K562 (cell line): ENCODE measurements around the gene ECT2. TPM values are rescaled to one million over a fixed set of nuclear protein-coding genes. Genes with fewer than 3 reads are reported as not detected.

Source experiments
- BCOR ChIP-seq: fragments of 450-650 bp; IDR thresholded peaks from 2 replicates; pipeline ENCODE4 v1.6.1; 2016
- BRD9 ChIP-seq: fragments of 450-650 bp; IDR thresholded peaks from 2 replicates; pipeline ENCODE4 v1.6.1; 2018; ENCODE audit warnings: low read depth; ENCODE audit not compliant: partially characterized antibody
- CBFA2T3 ChIP-seq: fragments of 450-650 bp; IDR thresholded peaks from 2 replicates; pipeline ENCODE4 v1.6.1; 2017
- CBX3 ChIP-seq, 2 experiments: IDR thresholded peaks; 1 replicate in 1 of 2; 2 replicates in 1 of 2; pipeline ENCODE4 v1.6.1; 2012; ENCODE audit warnings: inconsistent platforms in 2 of 2, low read length in 2 of 2, borderline replicate concordance in 1 of 2, control low read depth in 1 of 2
- CBX5 ChIP-seq: IDR thresholded peaks from 2 replicates; pipeline ENCODE4 v1.6.1; 2014; ENCODE audit warnings: low read depth, borderline replicate concordance
- CREB1 ChIP-seq, 2 experiments: sonication (generic) in 1 of 2; formaldehyde crosslinking in 1 of 2; IDR thresholded peaks; 2 replicates each; pipeline versions ENCODE4 v1.6.1 to v1.8.0; 2012 to 2022; ENCODE audit warnings: inconsistent platforms in 1 of 2, mild to moderate bottlenecking in 1 of 2, missing genetic modification reagents in 1 of 2, moderate library complexity in 1 of 2
- HDAC2 ChIP-seq: fragments of 450-650 bp; IDR thresholded peaks from 2 replicates; pipeline ENCODE4 v1.6.1; 2016; ENCODE audit warnings: mild to moderate bottlenecking
- HOMEZ ChIP-seq: fragments of 250-450 bp; sonication (Bioruptor Pico); IDR thresholded peaks from 2 replicates; pipeline ENCODE4 v1.4.0; 2020; ENCODE audit warnings: mild to moderate bottlenecking, moderate library complexity
- KLF10 ChIP-seq: fragments of 250-450 bp; sonication (Bioruptor Pico); IDR thresholded peaks from 2 replicates; pipeline ENCODE4 v1.6.1; 2021; ENCODE audit warnings: matching md5 sums
- POLR2AphosphoS2 ChIP-seq: IDR thresholded peaks from 2 replicates; pipeline ENCODE4 v1.6.1; 2012; ENCODE audit warnings: low read length, improper control_type of control experiment
- POLR2AphosphoS5 ChIP-seq: IDR thresholded peaks from 2 replicates; pipeline ENCODE4 v1.6.1; 2011; ENCODE audit warnings: mild to moderate bottlenecking, low read depth, low read length, moderate library complexity; ENCODE audit not compliant: control insufficient read depth, insufficient read depth
- PPARD ChIP-seq: fragments of 250-450 bp; sonication (Bioruptor Pico); IDR thresholded peaks from 2 replicates; pipeline ENCODE4 v1.8.0; 2022; ENCODE audit warnings: inconsistent platforms, mild to moderate bottlenecking, moderate library complexity
- SIX5 ChIP-seq, 2 experiments: IDR thresholded peaks; 2 replicates each; pipeline ENCODE4 v1.6.1; 2011; ENCODE audit warnings: low read length in 2 of 2, borderline replicate concordance in 1 of 2, low read depth in 1 of 2, mild to moderate bottlenecking in 1 of 2, moderate library complexity in 1 of 2; ENCODE audit not compliant: insufficient read depth in 1 of 2
- STAG1 ChIP-seq: sonication (generic); formaldehyde crosslinking; IDR thresholded peaks from 2 replicates; pipeline ENCODE4 v1.5.0; 2020; ENCODE audit warnings: missing genetic modification reagents, borderline replicate concordance
- TAF9B ChIP-seq: fragments of 450-650 bp; IDR thresholded peaks from 2 replicates; pipeline ENCODE4 v1.6.1; 2018; ENCODE audit warnings: mild to moderate bottlenecking; ENCODE audit not compliant: partially characterized antibody
- ZBTB9 ChIP-seq: fragments of 450-650 bp; formaldehyde crosslinking; IDR thresholded peaks from 2 replicates; pipeline ENCODE4 v1.4.0; 2020; ENCODE audit warnings: mild to moderate bottlenecking, moderate library complexity
- ZFP1 ChIP-seq: fragments of 450-650 bp; formaldehyde crosslinking; IDR thresholded peaks from 2 replicates; pipeline ENCODE4 v1.4.0; 2020; ENCODE audit warnings: mild to moderate bottlenecking, mixed read lengths
- polyA plus RNA-seq, 8 experiments: library from polyadenylated mRNA; depleted of rRNA in 4 of 8; stranded (reverse) in 5 of 8; unstranded in 3 of 8; fragments of >200 nt; fragmentation: Nextera tagmentation in 2 of 8; fragmentation: Illumina TruSeq in 1 of 8; extraction: Ambion mirVana in 2 of 8; extraction: Trizol in 1 of 8; gene quantifications; 2 replicates each; pipeline versions ENCODE4 v1.2.1 to v1.2.3, GENCODE V29; 2011 to 2014; ENCODE audit warnings: inconsistent platforms in 1 of 8, missing spikeins in 1 of 8
- total RNA-seq, 7 experiments: library from RNA; depleted of rRNA in 6 of 7; stranded (reverse); fragments of >200 nt in 6 of 7; fragmentation: Illumina TruSeq in 2 of 7; extraction: Trizol in 2 of 7; gene quantifications; 2 replicates each; pipeline versions ENCODE4 v1.2.1 to v1.2.3, GENCODE V29; 2011 to 2021; ENCODE audit warnings: low replicate concordance in 1 of 7
- TF ChIP-seq, protein P1 (sequence below): fragments of 250-450 bp; sonication (Bioruptor Pico); IDR thresholded peaks from 2 replicates; pipeline ENCODE4 v1.8.0; 2021; ENCODE audit warnings: mild to moderate bottlenecking, moderate library complexity
- TF ChIP-seq, protein P2 (sequence below), 2 experiments: fragments of 250-450 bp in 1 of 2; fragments of 450-650 bp in 1 of 2; sonication (Bioruptor Pico) in 1 of 2; IDR thresholded peaks; 2 replicates each; pipeline versions ENCODE4 v1.6.1 to v1.8.0; 2016 to 2021; ENCODE audit warnings: mild to moderate bottlenecking in 2 of 2, moderate library complexity in 2 of 2, missing compliant biosample characterization in 1 of 2, missing genetic modification characterization in 1 of 2

ECT2 gene
- total and polyA plus RNA-seq, 9 of the 15 experiments (the other 6 are each of a cell fraction or from before 2014, with no cell fraction given): 19.0 to 53.0 (median 36.5) TPM

GRCh38 chr3:172705170-172705569, 45.4 kb upstream of the ECT2 start (continued):
- TF ChIP-seq CREB1 (IDR thresholded peaks at IDR 0.05) (no peak), CREB1 (CRISPR knock-in tag; IDR thresholded peaks at IDR 0.05) (no peak), TAF9B (no peak), KLF10 (CRISPR knock-in tag) (no peak), HDAC2 (0 out of 2 replicates have a peak, but pooled peaks have one; percentile 55), POLR2AphosphoS2 (no peak), BCOR (no peak), BRD9 (no peak), CBFA2T3 (peak; percentile 88), SIX5 (IDR thresholded peaks at IDR 0.05; ENCODE audit: borderline replicate concordance in 1 of 2, insufficient read depth in 1 of 2, low read depth in 1 of 2, low read length in 2 of 2) (no peak), CBX3 (IDR thresholded peaks at IDR 0.05; ENCODE audit: borderline replicate concordance in 1 of 2, low read length in 2 of 2) (no peak), PPARD (no peak), STAG1 (no peak), HOMEZ (CRISPR knock-in tag) (no peak), ZFP1 (no peak), POLR2AphosphoS5 (peak; percentile 58; the same call in 1 of the 2 replicates), ZBTB9 (CRISPR knock-in tag) (no peak), CBX5 (no peak)
- TF ChIP-seq, protein P1, sequence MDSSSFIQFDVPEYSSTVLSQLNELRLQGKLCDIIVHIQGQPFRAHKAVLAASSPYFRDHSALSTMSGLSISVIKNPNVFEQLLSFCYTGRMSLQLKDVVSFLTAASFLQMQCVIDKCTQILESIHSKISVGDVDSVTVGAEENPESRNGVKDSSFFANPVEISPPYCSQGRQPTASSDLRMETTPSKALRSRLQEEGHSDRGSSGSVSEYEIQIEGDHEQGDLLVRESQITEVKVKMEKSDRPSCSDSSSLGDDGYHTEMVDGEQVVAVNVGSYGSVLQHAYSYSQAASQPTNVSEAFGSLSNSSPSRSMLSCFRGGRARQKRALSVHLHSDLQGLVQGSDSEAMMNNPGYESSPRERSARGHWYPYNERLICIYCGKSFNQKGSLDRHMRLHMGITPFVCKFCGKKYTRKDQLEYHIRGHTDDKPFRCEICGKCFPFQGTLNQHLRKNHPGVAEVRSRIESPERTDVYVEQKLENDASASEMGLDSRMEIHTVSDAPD (CRISPR knock-in tag): no peak
- TF ChIP-seq, protein P2, sequence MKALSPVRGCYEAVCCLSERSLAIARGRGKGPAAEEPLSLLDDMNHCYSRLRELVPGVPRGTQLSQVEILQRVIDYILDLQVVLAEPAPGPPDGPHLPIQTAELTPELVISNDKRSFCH (CRISPR knock-in tag; IDR thresholded peaks at IDR 0.05): no peak
- TF ChIP-seq, protein P2 (tag; IDR thresholded peaks at IDR 0.05): no peak
